Daoy (cell line): ENCODE data around the gene DUSP15. TPM values are rescaled to one million over a fixed set of nuclear protein-coding genes. Genes with fewer than 3 reads are reported as not detected.
A peak's percentile ranks its signal among the peaks of the same experiment; 100 is the strongest.
"Not testable (repeated sequence)": the region's sequence is repeated elsewhere in the genome, so short reads cannot be mapped to it uniquely, and the experiment has no call there.

Experiments
- DNase-seq: peaks from one replicate; pipeline ENCODE4 v3.0.0-alpha.2; 2015; ENCODE audit warnings: low read depth
- total RNA-seq: library from RNA; depleted of rRNA; stranded (reverse); fragments of >200 nt; shearing (Covaris generic); gene quantifications from 2 replicates; pipeline ENCODE4 v1.2.3, GENCODE V29; 2014; rRNA removed

Gene DUSP15
- total RNA-seq, 1 experiment from 2014 or later, result 1.9 TPM

DNA sequence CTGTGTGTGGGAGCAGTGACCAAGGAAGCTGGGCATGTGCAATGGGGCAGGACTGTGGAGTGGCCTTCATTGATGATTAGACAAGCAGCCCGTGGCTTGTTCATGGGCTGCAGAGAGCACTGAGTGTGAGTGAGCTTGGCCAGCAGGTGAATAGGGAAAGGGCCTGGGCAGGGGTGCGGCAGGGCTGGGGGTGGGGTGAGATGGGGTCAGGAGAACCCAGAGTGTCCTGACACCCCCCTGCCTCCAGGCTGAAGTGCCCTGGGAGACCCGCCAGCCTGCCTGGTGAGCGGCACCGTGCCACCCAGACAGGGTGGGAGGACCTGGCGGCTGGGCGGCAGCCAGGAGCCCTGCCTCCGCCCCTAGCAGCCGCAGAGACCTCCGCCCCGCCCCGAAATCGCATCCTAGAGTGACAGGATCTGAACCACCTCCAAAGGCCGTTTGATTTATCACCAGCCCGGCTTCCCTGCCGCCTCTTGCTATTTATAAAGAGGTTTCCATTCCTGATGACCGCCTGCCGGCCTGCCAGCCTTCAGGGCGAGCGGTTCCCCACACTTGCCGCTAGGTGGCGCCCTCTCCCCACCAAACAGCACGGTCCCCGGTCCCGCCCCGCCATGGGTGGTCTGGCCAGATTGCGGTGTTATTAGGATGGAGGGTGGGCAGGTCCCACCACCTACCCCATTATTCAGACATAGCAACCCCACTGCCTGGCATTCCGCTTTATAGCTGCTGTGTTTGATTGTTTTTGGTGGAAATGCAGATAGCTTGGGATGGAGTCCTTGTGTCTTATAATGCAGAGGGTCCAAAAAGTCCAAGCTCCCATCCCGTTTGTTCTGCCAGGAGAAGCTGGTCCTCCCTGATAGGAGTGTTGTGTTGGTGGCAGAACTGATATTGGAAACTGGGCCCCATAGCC is 47.7 kb downstream of the DUSP15 start:
- DNase-seq, result peak; percentile 82

DNA sequence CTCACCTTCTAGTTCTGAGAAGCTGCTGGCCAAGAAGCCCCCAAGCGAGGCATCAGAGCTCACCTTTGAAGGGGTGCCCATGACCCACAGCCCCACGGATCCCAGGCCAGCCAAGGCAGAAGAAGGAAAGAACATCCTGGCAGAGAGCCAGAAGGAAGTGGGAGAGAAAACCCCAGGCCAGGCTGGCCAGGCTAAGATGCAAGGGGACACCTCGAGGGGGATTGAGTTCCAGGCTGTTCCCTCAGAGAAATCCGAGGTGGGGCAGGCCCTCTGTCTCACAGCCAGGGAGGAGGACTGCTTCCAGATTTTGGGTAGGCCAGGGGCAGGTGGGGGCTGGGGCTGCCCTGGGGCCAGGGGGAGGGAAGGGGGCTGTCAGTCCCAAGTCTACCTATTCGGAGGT is 48.9 kb downstream of the DUSP15 start:
- DNase-seq, result no peak

DNA sequence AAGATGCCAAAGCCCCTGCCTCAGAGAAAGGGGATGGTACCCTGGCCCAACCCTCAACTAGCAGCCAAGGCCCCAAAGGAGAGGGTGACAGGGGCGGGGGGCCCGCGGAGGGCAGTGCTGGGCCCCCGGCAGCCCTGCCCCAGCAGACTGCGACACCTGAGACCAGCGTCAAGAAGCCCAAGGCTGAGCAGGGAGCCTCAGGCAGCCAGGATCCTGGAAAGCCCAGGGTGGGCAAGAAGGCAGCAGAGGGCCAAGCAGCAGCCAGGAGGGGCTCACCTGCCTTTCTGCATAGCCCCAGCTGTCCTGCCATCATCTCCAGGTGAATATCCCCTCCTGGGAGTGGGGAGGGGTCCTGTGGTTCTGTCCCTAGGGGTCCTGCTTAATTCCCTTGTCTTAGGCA is 50.1 kb downstream of the DUSP15 start:
- no peak for DNase-seq

DNA sequence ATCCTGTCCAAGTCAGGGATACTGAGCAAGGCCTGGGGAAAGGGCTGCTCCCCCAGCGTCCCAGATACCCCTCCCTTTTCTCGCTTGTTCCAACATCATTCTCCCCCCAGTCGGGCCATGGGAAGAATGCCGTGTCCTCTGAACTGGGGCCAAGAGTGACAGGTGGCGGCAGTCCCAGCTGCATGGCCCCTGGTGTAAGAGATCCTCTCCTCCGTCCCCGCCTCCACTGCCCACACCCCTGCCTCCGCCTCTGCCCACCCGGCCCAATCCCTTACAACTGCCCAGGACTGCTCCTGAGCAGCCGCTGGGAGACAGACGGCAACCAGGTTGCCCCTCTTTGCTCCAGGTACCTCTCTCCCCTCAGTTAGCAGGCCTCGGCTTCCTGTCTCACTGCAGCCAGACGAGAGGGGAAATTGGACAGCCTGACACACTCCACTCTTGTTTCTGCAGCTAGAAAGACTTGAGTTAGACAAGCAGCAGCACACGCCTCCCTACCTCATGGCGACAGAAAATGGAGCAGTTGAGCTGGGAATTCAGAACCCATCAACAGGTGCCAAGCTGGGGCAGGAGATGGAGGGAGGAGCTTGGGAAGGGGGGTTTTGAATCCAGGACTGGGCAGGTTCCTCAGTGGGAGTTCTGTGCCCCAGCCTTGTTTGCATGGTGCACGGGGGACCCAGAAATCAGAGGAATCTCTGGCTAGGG is 51.1 kb downstream of the DUSP15 start, which contains the start of gene MYLK2:
TSS of gene MYLK2 (plus strand) at position 274 of the 702 bp plus-strand sequence. CDS start at position 499, 225 bp downstream.
- no peak for DNase-seq

DNA sequence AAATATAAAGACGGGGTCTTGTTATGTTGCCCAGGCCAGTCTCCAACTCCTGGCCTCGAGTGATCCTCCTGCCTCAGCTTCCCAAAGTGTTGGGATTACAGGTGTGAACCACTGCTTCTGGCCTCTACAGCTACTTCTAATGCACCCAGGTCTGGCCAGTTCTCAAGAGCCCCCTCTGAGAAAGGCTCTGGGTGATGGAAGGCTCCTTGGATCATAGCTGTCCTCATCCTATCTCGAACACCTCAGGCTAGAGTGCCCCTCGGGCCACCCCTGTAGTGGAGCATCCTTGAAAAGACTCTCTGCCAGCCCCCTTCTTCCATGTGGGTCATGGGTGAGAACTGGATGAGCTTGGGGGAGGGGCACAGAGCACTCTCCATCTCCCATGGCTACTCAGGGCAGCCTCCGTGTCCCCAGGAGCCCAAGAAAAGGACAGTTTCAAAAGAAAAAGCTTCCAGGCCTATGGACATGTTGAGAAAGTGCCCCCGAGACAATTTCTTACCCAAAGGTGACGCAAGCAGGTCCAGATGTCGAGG is 51.9 kb downstream of the DUSP15 start:
- DNase-seq, result no peak

DNA sequence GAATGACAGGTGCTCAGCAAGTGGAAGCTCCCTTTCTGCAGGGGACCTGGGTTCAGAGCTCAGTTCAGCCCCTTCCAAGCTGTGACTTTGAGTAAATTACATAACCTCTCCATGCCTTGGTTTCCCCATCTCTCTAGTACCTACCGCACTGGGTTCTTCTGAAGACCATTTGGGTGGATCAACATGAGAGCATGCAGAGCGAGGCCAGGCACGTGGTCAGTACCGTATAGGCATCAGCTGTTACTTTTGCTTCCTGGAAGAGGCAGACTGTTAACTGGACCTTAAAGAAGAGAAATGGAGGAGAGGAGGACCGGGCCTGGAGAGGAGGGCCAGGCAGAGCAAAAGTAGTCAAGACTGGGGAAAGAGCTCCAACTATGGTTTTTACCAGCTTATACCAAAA is 52.9 kb downstream of the DUSP15 start:
- no peak for DNase-seq

DNA sequence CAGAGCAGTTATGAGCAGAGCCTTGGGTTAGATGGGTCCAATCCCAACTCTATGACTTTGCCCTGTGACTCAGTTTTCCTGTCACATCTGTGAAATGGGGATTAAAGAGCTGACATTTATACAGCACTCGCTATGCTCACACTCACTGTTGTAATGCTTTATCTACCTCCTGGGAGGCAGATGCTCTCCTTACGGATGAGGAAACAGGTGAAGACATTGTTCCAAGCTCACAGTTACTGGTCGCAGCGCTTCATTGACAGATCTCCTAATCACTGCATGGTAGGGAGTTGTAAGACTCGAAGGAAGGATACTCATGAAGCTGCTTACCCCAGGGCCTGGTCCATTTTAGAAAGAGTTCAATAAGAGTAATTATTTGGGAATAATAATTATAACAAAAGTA is 54.1 kb downstream of the DUSP15 start:
- DNase-seq, result no peak

DNA sequence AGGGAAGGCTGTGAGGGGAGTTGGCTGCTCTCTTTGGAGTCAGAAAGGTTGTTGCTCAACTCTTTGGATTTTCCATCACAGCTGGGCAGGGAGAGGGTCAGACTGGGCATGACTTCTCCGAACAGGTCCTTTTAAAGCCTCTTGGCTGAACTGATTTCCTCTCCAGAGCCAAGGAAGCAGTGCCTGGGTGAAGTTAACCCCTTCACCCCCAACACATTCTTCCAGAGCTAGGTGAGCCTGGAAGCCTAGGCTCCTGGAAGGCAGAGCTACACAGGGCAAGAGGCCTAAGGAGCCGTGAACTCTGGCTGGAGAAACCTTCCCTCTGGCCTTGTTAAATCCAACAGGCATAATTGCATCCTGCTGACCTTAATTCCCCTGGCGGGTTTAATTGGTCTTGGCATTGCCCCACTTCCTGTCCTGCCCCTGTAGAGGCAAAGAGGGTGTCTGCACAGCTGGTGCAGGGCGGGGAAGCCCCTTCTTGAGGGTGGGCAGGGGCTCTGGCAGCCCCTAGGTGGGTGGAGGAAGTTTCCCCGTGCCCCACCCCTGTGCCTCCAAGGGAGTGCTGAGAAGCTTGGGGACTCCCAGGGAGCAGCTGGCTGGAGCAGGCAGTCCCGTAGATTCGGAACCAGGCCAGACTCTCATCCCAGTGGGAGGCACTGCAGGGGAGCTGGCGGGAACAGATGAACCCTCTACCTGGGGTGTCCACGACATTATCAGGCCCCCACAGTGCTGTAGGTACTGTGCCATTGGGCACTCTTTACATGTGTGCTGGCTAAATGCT is 54.7 kb downstream of the DUSP15 start:
- no peak for DNase-seq

DNA sequence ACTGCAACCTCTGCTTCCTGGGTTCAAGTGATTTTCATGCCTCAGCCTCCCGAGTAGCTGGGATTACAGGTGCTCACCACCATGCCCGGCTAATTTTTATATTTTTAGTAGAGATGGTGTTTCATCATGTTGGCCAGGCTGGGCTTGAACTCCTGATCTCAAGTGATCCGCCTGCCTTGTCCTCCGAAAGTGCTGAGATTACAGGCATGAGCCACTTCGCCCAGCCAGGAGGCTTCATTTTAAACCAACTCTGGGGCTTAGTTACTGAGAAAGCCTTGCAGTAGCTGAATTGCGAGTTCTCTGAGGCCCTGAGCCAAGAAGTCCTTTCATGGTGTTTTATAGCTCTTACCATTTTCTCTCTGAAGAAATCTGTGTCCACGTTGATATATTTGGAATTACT is 56.2 kb downstream of the DUSP15 start:
- not testable (repeated sequence) for DNase-seq

DNA sequence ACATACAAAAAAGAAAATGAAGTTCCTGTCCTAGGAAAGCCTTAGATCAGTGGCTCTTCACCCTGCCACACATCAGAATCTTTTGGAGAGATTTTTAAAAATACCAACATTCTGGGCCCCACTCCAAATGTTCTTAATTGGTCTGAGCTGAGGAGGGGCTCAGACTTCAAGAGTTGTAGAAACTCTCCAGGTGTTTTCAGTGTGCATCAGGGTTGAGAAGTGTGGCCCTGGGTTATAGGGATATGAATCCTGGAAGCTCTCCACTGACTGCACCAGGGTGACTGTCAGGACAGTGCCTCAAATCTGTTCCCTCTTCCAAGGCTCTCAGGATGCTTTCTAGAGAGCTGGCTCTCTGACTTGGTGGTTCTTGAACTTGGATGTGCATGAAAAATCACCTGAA is 56.7 kb downstream of the DUSP15 start:
- DNase-seq, result no peak

DNA sequence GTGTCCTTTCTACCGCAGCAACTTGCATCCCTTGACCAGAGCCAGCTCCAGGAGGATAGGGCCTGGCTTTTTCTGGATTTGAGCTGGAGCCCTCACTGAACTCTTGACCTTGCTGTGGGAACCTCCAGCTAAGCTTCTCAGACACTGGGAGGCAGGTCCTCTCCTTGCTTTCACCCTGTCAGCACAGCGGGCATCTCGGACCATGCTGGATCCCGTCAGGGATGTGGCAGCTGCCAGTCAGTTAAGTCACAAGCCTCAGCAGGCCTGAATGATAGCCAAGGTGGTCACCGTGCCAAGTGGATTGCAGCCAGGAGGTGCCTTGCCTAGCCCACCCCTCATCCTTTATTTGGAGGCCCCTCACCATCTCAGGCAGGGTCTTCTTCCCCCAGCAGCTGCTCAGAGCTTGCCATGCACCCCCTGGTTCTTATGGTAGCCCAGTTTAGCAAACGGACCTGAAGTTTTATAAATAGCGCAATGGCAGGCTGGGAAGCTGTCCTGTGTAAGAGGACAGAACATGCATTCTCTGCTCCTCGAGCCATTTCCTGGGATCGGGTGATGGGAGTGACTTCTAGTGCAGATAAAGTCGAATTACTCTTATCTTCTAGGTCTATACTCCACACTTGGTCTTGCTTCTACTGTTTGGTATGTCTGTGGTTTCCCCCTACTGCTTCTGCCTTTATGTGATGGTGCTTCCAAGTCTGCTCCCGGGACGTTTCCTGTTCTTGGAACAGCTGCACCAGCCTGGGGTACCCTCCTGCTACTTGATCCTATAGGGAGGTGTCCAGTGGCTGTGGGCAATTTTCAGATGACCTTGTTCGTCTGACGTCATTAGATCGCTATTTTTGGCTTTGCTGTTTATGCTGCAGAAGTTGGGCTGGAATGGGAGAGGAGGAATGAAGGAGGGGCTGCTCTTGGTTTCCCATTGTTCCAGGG is 58.3 kb downstream of the DUSP15 start:
- DNase-seq, result peak; percentile 61

DNA sequence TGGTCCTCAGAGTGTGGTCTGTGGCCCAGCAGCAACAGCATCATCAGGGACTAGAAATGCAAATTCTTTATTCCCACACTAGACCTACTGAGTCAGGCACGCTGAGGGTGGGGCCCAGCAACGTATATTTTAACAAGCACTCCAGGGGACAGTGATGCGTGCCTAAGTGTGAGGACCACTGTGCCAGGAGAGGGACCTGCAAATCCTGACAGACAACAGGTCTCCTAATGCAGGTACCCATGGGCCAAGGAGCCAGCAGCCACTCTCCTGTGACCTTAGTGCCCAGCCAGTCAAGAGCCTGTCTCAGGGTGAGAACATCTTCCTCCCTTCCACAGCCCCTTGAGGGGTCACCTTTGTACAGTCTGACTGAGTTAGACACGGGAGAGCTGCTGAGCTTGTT is 59.1 kb downstream of the DUSP15 start:
- DNase-seq, result no peak

Other genes starting within 250 kb of the DUSP15 start
- gene COX4I2, start 232.6 kb downstream of the DUSP15 start, total RNA-seq, result not detected in 2 replicates
- gene BCL2L1, start 147.7 kb downstream of the DUSP15 start, total RNA-seq, result 49.1 and 55.1 TPM in 2 replicates
- 222 and 237 TPM in 2 replicates for gene TPX2, start 131.2 kb downstream of the DUSP15 start, total RNA-seq
- gene MYLK2, start 51.2 kb downstream of the DUSP15 start, total RNA-seq, result 3.0 and 3.4 TPM in 2 replicates
- gene FOXS1, start 24.9 kb downstream of the DUSP15 start, total RNA-seq, result 2.0 and 3.6 TPM in 2 replicates
- gene TTLL9, start 107 bp upstream of the DUSP15 start, total RNA-seq, result 1.5 TPM in 1 of 2 replicates, not detected in the other
- gene PDRG1, start 81.5 kb upstream of the DUSP15 start, total RNA-seq, result 9.7 and 13.6 TPM in 2 replicates
- gene XKR7, start 97.6 kb upstream of the DUSP15 start, total RNA-seq, result under 0.01 and 0.12 TPM in 2 replicates
- gene CCM2L, start 139.9 kb upstream of the DUSP15 start, total RNA-seq, result 1.0 and 2.1 TPM in 2 replicates
- 0.15 TPM in 1 of 2 replicates, not detected in the other for gene HCK, start 181.7 kb upstream of the DUSP15 start, total RNA-seq
- 17.9 and 21.4 TPM in 2 replicates for gene TM9SF4, start 239.2 kb upstream of the DUSP15 start, total RNA-seq